Measurements from ENCODE around the gene TRAPPC12.

DNA sequence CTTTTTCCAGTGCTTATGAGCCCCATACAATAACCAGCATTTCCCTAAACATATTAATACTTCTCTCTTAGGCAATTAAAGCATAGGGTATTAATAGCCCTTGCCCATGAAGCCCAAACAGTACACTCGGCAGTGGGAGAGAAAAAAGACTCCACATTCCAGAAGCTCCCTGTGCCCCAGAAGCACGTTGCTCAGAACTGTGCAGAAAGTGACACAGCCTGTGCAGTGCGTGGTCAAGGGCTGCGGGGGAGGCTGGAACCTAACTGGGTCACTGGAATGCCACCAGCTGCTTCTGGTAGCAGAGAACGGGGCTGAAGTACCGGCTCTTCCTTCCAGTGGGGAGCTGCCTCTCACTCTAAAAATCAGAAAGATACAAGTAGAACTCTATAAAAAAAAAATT is 34.6 kb upstream of the TRAPPC12 start:
- TF ChIP-seq, protein P1, sequence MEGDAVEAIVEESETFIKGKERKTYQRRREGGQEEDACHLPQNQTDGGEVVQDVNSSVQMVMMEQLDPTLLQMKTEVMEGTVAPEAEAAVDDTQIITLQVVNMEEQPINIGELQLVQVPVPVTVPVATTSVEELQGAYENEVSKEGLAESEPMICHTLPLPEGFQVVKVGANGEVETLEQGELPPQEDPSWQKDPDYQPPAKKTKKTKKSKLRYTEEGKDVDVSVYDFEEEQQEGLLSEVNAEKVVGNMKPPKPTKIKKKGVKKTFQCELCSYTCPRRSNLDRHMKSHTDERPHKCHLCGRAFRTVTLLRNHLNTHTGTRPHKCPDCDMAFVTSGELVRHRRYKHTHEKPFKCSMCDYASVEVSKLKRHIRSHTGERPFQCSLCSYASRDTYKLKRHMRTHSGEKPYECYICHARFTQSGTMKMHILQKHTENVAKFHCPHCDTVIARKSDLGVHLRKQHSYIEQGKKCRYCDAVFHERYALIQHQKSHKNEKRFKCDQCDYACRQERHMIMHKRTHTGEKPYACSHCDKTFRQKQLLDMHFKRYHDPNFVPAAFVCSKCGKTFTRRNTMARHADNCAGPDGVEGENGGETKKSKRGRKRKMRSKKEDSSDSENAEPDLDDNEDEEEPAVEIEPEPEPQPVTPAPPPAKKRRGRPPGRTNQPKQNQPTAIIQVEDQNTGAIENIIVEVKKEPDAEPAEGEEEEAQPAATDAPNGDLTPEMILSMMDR (IDR thresholded peaks at IDR 0.05) = no peak
- TF ChIP-seq POLR2A (IDR thresholded peaks at IDR 0.05) = no peak
